ENCODE results near the gene AXL. TPM values are rescaled to one million over a fixed set of nuclear protein-coding genes. Genes with fewer than 3 reads are reported as not detected.
"Not testable (repeated sequence)": the region's sequence is repeated elsewhere in the genome, so short reads cannot be mapped to it uniquely, and the experiment has no call there.

The AXL gene
- total and polyA plus RNA-seq, 3 donors from 2014 or later, result 56.0 to 150 (median 98.2) TPM

- H3K9me3 ChIP-seq, result no peaks in the 10 kb centered on the region
- 29 to 34% methylated on average over 9 of the region's 9 CpGs for WGBS, 2 donors
- H3K4me1 ChIP-seq, result peaks cover 33% of the 10 kb centered on the region
- intact Hi-C loops (cut with DNase I; ENCODE audit: low total_unique reads), result no loop called here
- peak overlapping the region in 1 of 2 donors; percentile 38 for H3K4me3 ChIP-seq
- H3K36me3 ChIP-seq (ENCODE audit: low read depth, missing control alignments), result no peaks in the 10 kb centered on the region
- H3K27ac ChIP-seq, result peak overlapping the region; percentile 82 to 84
- DNase-seq, result no peak
- TF ChIP-seq CTCF (IDR thresholded peaks at IDR 0.05) (no peak), POLR2A (IDR thresholded peaks at IDR 0.05) (no peak)
- no peaks in the 10 kb centered on the region for H3K27me3 ChIP-seq
Measured at GRCh38 chr19:41226874-41227390, 7.9 kb downstream of the AXL start.

- Histone ChIP-seq H3K36me3 (ENCODE audit: low read depth, missing control alignments) (no peaks in the 10 kb centered on the region), H3K4me1 (peaks cover 31% of the 10 kb centered on the region), H3K27me3 (no peaks in the 10 kb centered on the region), H3K9me3 (no peaks in the 10 kb centered on the region), H3K4me3 (no peak overlapping the region), H3K27ac (no peak overlapping the region)
- intact Hi-C loops (cut with DNase I; ENCODE audit: low total_unique reads), result no loop called here
- TF ChIP-seq CTCF (IDR thresholded peaks at IDR 0.05), result no peak
- TF ChIP-seq POLR2A (IDR thresholded peaks at IDR 0.05), result no peak
- 79 to 95% methylated on average over 3 of the region's 3 CpGs for WGBS, 2 donors
- DNase-seq, result no peak
Measured at GRCh38 chr19:41228486-41228885, 9.5 kb downstream of the AXL start.

- DNase-seq; H3K36me3 ChIP-seq (ENCODE audit: low read depth, missing control alignments); H3K27me3 ChIP-seq; H3K27ac ChIP-seq; intact Hi-C loops (cut with DNase I; ENCODE audit: low total_unique reads); H3K9me3 ChIP-seq; H3K4me3 ChIP-seq: not testable (repeated sequence)
- H3K4me1 ChIP-seq, result peaks cover 24% of the 10 kb centered on the region
- 89 to 93% methylated on average over 5 of the region's 5 CpGs for WGBS, 2 donors
Measured at GRCh38 chr19:41229338-41229737, 10.3 kb downstream of the AXL start.

GRCh38 chr19:41230067-41230857 is 11.2 kb downstream of the AXL start:
- Histone ChIP-seq H3K4me3 (no peak overlapping the region), H3K27ac (peak overlapping the region in 1 of 2 donors; percentile 19), H3K36me3 (ENCODE audit: low read depth, missing control alignments) (no peaks in the 10 kb centered on the region), H3K27me3 (no peaks in the 10 kb centered on the region), H3K9me3 (no peaks in the 10 kb centered on the region), H3K4me1 (peaks cover 23% of the 10 kb centered on the region)
- WGBS, 2 donors, result 94 to 97% methylated on average over 3 of the region's 3 CpGs
- no peak for TF ChIP-seq POLR2A (IDR thresholded peaks at IDR 0.05)
- no peak for TF ChIP-seq CTCF (IDR thresholded peaks at IDR 0.05)
- intact Hi-C loops (cut with DNase I; ENCODE audit: low total_unique reads), result no loop called here
- DNase-seq, result no peak

- H3K4me1 ChIP-seq, result peaks cover 3% of the 10 kb centered on the region
- H3K9me3 ChIP-seq, result no peaks in the 10 kb centered on the region
- no peak overlapping the region for H3K4me3 ChIP-seq
- intact Hi-C loops (cut with DNase I; ENCODE audit: low total_unique reads), result no loop called here
- H3K36me3 ChIP-seq (ENCODE audit: low read depth, missing control alignments), result no peaks in the 10 kb centered on the region
- TF ChIP-seq POLR2A (IDR thresholded peaks at IDR 0.05) (no peak), CTCF (IDR thresholded peaks at IDR 0.05) (no peak)
- WGBS, 2 donors, result 90 to 96% methylated on average over 8 of the region's 8 CpGs
- no peak overlapping the region for H3K27ac ChIP-seq
- no peaks in the 10 kb centered on the region for H3K27me3 ChIP-seq
- no peak for DNase-seq
Measured at GRCh38 chr19:41232686-41233085, 13.7 kb downstream of the AXL start.
